DMS79 (cell line): ENCODE data around the gene PROKR1.

Source experiments
- DNase-seq: peaks from one replicate; lab custom pipeline; 2025; lab: John Stamatoyannopoulos, UW

Gene PROKR1

GRCh38 chr2:68698567-68699377 is 55.4 kb downstream of the PROKR1 start:
- DNase-seq = peak; percentile 73

GRCh38 chr2:68700560-68700959 is 57.2 kb downstream of the PROKR1 start:
- no peak for DNase-seq

DNA sequence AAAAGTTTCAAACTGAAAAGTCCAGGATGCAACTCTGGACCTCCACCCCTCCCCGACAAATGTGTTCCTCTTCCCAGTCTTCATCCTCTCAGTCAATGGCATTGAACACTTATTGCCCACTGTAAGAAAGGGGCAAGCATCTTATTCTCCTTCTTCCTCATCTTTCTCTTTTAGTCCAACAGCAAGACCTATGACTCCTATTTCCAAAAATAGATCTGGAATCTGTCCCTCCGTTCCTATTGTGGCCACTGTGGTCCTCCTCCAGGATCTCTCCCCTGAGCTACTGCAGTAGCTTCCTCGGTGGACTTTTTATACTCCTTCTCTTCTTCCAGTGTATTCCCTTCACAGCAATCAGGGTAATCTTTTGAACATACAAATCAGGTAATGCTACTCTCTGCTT is 63.3 kb downstream of the PROKR1 start:
- DNase-seq = no peak
